Naive B cell (primary cell): ENCODE data around the gene EHD2. TPM values are rescaled to one million over a fixed set of nuclear protein-coding genes. Genes with fewer than 3 reads are reported as not detected.
"Not testable (repeated sequence)": the region's sequence is repeated elsewhere in the genome, so short reads cannot be mapped to it uniquely, and the experiment has no call there.

Experiments used
- ATAC-seq, 2 donors: fragments of 150-1000 bp; cut with Tn5 transposase; 2 replicates each; pipeline ENCODE4 v1.10.0; 2021; ENCODE audit warnings: low read depth in 2 of 2, mild to moderate bottlenecking in 2 of 2, moderate library complexity in 2 of 2
- DNase-seq: peaks from one replicate; pipeline ENCODE4 v3.0.0; 2022
- H3K27ac Mint-ChIP-seq, 6 donors: one replicate each; pipeline ENCODE4 v1.8.0; 2020 to 2022; ENCODE audit warnings: mild to moderate bottlenecking in 6 of 6, mixed read lengths in 6 of 6, moderate library complexity in 5 of 6, inconsistent platforms in 2 of 6
- H3K27me3 Mint-ChIP-seq, 3 donors: one replicate each; pipeline ENCODE4 v1.8.0; 2021 to 2022; ENCODE audit warnings: mixed read lengths in 3 of 3, mild to moderate bottlenecking in 1 of 3
- H3K36me3 Mint-ChIP-seq, 2 donors: one replicate each; pipeline ENCODE4 v1.8.0; 2020 to 2022; ENCODE audit warnings: mixed read lengths in 2 of 2, inconsistent platforms in 1 of 2, mild to moderate bottlenecking in 1 of 2
- H3K4me1 Mint-ChIP-seq, 3 donors: one replicate each; pipeline ENCODE4 v1.8.0; 2020 to 2022; ENCODE audit warnings: mixed read lengths in 3 of 3, inconsistent platforms in 1 of 3, mild to moderate bottlenecking in 1 of 3, moderate library complexity in 1 of 3
- H3K4me3 Mint-ChIP-seq, 8 donors: one replicate each; pipeline ENCODE4 v1.8.0; 2020 to 2022; ENCODE audit warnings: mild to moderate bottlenecking in 8 of 8, mixed read lengths in 8 of 8, moderate library complexity in 8 of 8, inconsistent platforms in 2 of 8
- H3K9me3 Mint-ChIP-seq, 7 donors: one replicate each; pipeline ENCODE4 v1.8.0; 2020 to 2022; ENCODE audit warnings: mixed read lengths in 7 of 7, mild to moderate bottlenecking in 5 of 7, inconsistent platforms in 2 of 7, moderate library complexity in 1 of 7
- polyA plus RNA-seq, 6 donors: library from polyadenylated mRNA; unstranded; fragments of 300-500 nt; fragmentation: Illumina TruSeq; gene quantifications; one replicate each; pipeline ENCODE4 v1.2.3, GENCODE V29; 2021; ENCODE audit warnings: low read depth in 6 of 6

The EHD2 gene, protein sequence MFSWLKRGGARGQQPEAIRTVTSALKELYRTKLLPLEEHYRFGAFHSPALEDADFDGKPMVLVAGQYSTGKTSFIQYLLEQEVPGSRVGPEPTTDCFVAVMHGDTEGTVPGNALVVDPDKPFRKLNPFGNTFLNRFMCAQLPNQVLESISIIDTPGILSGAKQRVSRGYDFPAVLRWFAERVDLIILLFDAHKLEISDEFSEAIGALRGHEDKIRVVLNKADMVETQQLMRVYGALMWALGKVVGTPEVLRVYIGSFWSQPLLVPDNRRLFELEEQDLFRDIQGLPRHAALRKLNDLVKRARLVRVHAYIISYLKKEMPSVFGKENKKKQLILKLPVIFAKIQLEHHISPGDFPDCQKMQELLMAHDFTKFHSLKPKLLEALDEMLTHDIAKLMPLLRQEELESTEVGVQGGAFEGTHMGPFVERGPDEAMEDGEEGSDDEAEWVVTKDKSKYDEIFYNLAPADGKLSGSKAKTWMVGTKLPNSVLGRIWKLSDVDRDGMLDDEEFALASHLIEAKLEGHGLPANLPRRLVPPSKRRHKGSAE
- polyA plus RNA-seq: not detected

- DNase-seq (no peak), ATAC-seq (peak; percentile 41 to 53)
- Mint-ChIP-seq H3K27ac (peak within 1 kb of the TSS in 2 of 6 donors; percentile 39 to 86), H3K36me3 (peaks cover 5 to 20% of the 10 kb centered on the region in 2 donors), H3K4me3 (peak within 1 kb of the TSS in 2 of 8 donors; percentile 35 to 61), H3K9me3 (peaks cover 8 to 23% (median 21%) of the 10 kb centered on the region in 7 donors), H3K27me3 (peaks cover 33 to 64% (median 56%) of the 10 kb centered on the region in 3 donors), H3K4me1 (peaks cover 0 to 7% (median 6%) of the 10 kb centered on the region in 3 donors)
Measured at GRCh38 chr19:47713046-47714021, at the start of gene EHD2. TSS of gene EHD2 (plus strand) at chr19:47713422. CDS start at chr19:47716613, 3,191 bp downstream.

- Mint-ChIP-seq H3K9me3 (no peaks in the 10 kb centered on the region), H3K4me3 (no peak overlapping the region), H3K27ac (peak overlapping the region in 1 of 6 donors; percentile 65), H3K36me3 (no peaks in the 10 kb centered on the region), H3K4me1 (peaks cover 17 to 25% (median 22%) of the 10 kb centered on the region in 3 donors), H3K27me3 (no peaks in the 10 kb centered on the region)
- ATAC-seq (no peak), DNase-seq (no peak)
Measured at GRCh38 chr19:47663435-47663910, 49.7 kb upstream of the EHD2 start.

DNA sequence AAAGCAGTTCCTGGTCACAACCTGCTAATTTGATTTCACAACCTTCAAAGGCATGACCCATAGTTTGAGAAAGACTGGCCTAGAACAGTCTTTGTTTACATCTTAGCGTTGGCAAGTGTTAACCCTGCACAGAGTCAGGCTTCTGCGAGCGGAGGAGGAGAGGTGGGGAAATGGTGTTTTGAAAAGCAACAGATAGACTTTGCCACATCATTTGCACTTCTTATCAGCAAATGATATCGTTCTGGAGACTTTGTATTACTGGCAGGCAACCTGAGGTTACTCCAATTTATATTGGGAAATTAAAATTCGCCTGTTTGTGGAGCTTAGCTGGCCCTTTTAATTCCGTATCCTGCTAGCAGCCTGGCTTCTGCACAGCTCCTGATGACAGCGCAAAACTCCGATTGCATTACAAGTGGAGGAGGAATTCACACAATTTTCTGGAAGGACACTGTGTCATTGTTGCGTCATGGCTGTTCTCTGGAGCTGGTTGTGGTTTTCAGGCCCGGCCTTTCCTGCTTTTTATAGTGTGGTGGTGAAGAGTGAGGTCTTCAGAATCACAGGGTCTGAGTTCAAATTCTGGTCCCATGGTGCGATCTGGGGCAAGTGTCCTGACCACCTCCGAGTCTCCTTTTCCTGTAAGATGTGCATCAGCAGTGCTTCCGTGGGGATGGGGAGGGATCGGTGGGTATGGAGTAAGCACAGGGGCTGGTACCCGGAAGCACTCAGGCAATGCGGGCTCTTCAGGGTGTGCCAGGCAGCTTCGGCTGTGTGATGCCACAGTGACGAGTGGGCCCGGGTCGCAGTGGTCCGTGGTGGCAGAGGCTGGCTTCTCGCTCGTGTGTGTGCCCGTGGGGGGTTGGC, 49.1 kb upstream of the EHD2 start:
- Mint-ChIP-seq H3K4me1 (peaks cover 17 to 25% (median 22%) of the 10 kb centered on the region in 3 donors), H3K4me3 (no peak overlapping the region), H3K27ac (peak overlapping the region in 2 of 6 donors; percentile 49 to 65), H3K36me3 (no peaks in the 10 kb centered on the region), H3K9me3 (no peaks in the 10 kb centered on the region), H3K27me3 (no peaks in the 10 kb centered on the region)
- DNase-seq (no peak), ATAC-seq (no peak)

DNA sequence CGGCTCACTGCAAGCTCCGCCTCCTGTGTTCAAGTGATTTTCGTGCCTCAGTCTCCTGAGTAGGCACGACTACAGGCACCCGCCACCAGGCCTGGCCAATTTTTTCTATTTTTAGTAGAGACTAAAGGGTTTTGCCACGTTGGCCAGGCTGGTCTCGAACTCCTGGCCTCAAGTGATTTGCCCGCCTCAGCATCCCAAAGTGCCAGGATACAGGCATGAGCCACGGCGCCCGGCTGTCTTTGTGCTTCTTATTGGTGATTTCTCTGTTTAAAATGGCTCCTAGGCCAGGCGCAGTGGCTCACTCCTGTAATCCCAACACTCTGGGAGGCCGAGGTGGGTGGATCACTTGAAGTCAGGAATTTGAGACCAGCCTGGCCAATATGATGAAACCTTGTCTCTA, 44.7 kb upstream of the EHD2 start:
- H3K27me3 Mint-ChIP-seq, H3K9me3 Mint-ChIP-seq, H3K27ac Mint-ChIP-seq, H3K4me3 Mint-ChIP-seq, ATAC-seq, DNase-seq: not testable (repeated sequence)
- Mint-ChIP-seq H3K36me3 (peaks cover 0 to 18% of the 10 kb centered on the region in 2 donors), H3K4me1 (peaks cover 3 to 21% (median 19%) of the 10 kb centered on the region in 3 donors)

- peaks cover 4 to 36% of the 10 kb centered on the region in 2 donors for H3K36me3 Mint-ChIP-seq
- no peak overlapping the region for H3K4me3 Mint-ChIP-seq
- no peaks in the 10 kb centered on the region for H3K9me3 Mint-ChIP-seq
- H3K27ac Mint-ChIP-seq: peak overlapping the region in 1 of 6 donors; percentile 41
- ATAC-seq: no peak
- peaks cover under 1 to 23% (median 21%) of the 10 kb centered on the region in 3 donors for H3K4me1 Mint-ChIP-seq
- no peaks in the 10 kb centered on the region for H3K27me3 Mint-ChIP-seq
- no peak for DNase-seq
Measured at GRCh38 chr19:47670736-47671135, 42.5 kb upstream of the EHD2 start.

GRCh38 chr19:47671499-47671898, 41.7 kb upstream of the EHD2 start:
- H3K27ac Mint-ChIP-seq: peak overlapping the region in 1 of 6 donors; percentile 83
- ATAC-seq: no peak
- H3K9me3 Mint-ChIP-seq: no peaks in the 10 kb centered on the region
- no peaks in the 10 kb centered on the region for H3K27me3 Mint-ChIP-seq
- no peak overlapping the region for H3K4me3 Mint-ChIP-seq
- DNase-seq: no peak
- peaks cover 0 to 23% (median 21%) of the 10 kb centered on the region in 3 donors for H3K4me1 Mint-ChIP-seq
- H3K36me3 Mint-ChIP-seq: peaks cover 4 to 36% of the 10 kb centered on the region in 2 donors

DNA sequence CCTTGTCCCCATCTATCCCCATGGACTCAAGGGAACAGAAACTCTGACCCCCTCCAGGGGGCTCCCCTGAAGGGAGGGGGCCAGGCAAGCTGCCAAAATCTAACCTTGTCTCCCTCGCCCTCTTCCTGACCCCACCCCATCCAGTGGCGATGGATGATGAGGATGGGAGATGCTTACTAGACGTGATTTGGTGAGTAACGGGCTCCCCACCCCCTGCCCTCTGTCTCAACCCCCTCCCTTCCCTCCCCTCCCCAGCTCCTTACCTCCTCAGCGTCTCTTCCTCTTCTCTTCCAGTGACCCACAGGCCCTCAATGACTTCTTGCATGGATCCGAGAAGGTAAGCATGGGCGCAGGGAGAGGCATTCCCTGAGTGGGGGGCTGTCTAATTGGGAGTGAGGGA, 39.8 kb upstream of the EHD2 start:
- H3K4me3 Mint-ChIP-seq: no peak overlapping the region
- H3K4me1 Mint-ChIP-seq: peaks cover 0 to 19% (median 14%) of the 10 kb centered on the region in 3 donors
- ATAC-seq (no peak), DNase-seq (no peak)
- H3K36me3 Mint-ChIP-seq: peaks cover 9 to 36% of the 10 kb centered on the region in 2 donors
- peak overlapping the region in 2 of 6 donors; percentile 48 to 59 for H3K27ac Mint-ChIP-seq
- H3K27me3 Mint-ChIP-seq: no peaks in the 10 kb centered on the region
- H3K9me3 Mint-ChIP-seq: no peaks in the 10 kb centered on the region

- peaks cover 0 to 19% (median 14%) of the 10 kb centered on the region in 3 donors for H3K4me1 Mint-ChIP-seq
- H3K36me3 Mint-ChIP-seq: peaks cover 9 to 36% of the 10 kb centered on the region in 2 donors
- no peak overlapping the region for H3K4me3 Mint-ChIP-seq
- no peaks in the 10 kb centered on the region for H3K9me3 Mint-ChIP-seq
- ATAC-seq (no peak), DNase-seq (no peak)
- H3K27ac Mint-ChIP-seq: peak overlapping the region in 1 of 6 donors; percentile 32
- no peaks in the 10 kb centered on the region for H3K27me3 Mint-ChIP-seq
Measured at GRCh38 chr19:47674548-47674947, 38.7 kb upstream of the EHD2 start.

GRCh38 chr19:47675271-47675670, 38.0 kb upstream of the EHD2 start:
- H3K9me3 Mint-ChIP-seq: no peaks in the 10 kb centered on the region
- ATAC-seq: no peak
- H3K27me3 Mint-ChIP-seq: no peaks in the 10 kb centered on the region
- peak overlapping the region in 1 of 6 donors; percentile 39 for H3K27ac Mint-ChIP-seq
- peaks cover 9 to 33% of the 10 kb centered on the region in 2 donors for H3K36me3 Mint-ChIP-seq
- H3K4me3 Mint-ChIP-seq: no peak overlapping the region
- DNase-seq: no peak
- peaks cover 0 to 16% (median 14%) of the 10 kb centered on the region in 3 donors for H3K4me1 Mint-ChIP-seq

- Mint-ChIP-seq H3K4me1 (peaks cover 0 to 12% (median 9%) of the 10 kb centered on the region in 3 donors), H3K9me3 (no peaks in the 10 kb centered on the region), H3K4me3 (no peak overlapping the region), H3K36me3 (peaks cover 9 to 29% of the 10 kb centered on the region in 2 donors), H3K27me3 (no peaks in the 10 kb centered on the region), H3K27ac (no peak overlapping the region)
- ATAC-seq: no peak
- no peak for DNase-seq
Measured at GRCh38 chr19:47675859-47676258, 37.4 kb upstream of the EHD2 start.

DNA sequence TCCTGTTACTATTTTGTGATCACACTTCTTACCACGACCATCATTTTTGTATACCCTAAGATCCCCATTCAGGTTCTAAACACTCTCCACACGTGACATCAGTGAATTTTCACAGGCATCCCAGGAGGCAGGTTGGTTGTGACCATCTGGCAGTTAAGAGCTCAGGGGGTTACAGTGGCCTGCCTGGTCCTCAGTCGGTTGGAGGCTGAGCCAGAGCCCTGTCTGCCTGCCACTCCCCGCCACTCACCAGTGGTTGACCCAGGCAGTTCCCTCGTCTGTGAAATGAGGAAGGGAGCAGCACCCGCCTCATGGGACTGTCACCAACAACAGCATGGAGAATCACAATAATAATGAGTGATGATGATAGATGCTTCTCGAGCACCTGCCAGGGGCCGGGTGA, 36.4 kb upstream of the EHD2 start:
- peaks cover 0 to 2% (median 0%) of the 10 kb centered on the region in 7 donors for H3K9me3 Mint-ChIP-seq
- H3K4me1 Mint-ChIP-seq: peaks cover 0 to 8% (median under 1%) of the 10 kb centered on the region in 3 donors
- DNase-seq: no peak
- no peaks in the 10 kb centered on the region for H3K27me3 Mint-ChIP-seq
- no peak for ATAC-seq
- no peak overlapping the region for H3K4me3 Mint-ChIP-seq
- H3K27ac Mint-ChIP-seq: peak overlapping the region in 2 of 6 donors; percentile 30 to 61
- peaks cover 9 to 23% of the 10 kb centered on the region in 2 donors for H3K36me3 Mint-ChIP-seq

DNA sequence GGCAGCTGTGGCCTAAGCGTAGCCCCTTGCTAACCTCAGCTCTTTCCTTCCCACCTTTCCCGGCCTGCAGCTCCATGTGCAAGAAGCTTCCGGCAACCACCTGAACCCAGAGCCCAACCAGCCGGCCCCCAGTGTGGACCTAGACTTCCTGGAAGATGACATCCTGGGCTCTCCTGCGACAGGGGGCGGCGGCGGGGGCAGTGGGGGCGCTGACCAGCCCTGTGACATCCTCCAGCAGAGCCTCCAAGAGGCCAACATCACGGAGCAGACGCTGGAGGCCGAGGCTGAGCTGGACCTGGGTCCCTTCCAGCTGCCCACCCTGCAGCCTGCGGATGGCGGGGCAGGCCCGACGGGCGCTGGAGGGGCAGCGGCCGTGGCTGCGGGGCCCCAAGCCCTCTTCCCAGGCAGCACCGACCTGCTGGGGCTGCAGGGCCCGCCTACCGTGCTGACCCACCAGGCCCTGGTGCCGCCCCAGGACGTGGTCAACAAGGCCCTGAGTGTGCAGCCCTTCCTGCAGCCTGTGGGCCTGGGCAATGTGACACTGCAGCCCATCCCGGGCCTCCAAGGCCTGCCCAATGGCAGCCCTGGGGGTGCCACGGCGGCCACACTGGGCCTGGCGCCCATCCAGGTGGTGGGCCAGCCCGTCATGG, 33.8 kb upstream of the EHD2 start:
- Mint-ChIP-seq H3K27ac (no peak overlapping the region), H3K4me3 (no peak overlapping the region), H3K27me3 (no peaks in the 10 kb centered on the region), H3K4me1 (peaks cover 0 to 11% (median 2%) of the 10 kb centered on the region in 3 donors), H3K36me3 (peaks cover 5 to 19% of the 10 kb centered on the region in 2 donors), H3K9me3 (peaks cover 0 to 2% (median 0%) of the 10 kb centered on the region in 7 donors)
- ATAC-seq (no peak), DNase-seq (no peak)
